Glutamatergic neuron (in vitro differentiated cells): ENCODE measurements around the gene PRAMEF9. TPM values are rescaled to one million over a fixed set of nuclear protein-coding genes. Genes with fewer than 3 reads are reported as not detected.
"Not testable (repeated sequence)": the region's sequence is repeated elsewhere in the genome, so short reads cannot be mapped to it uniquely, and the experiment has no call there.

Experiments used
- DNase-seq: peaks from one replicate; pipeline ENCODE4 v3.0.0; 2022
- H3K27ac Mint-ChIP-seq: one replicate; pipeline ENCODE4 v1.8.0; 2020; ENCODE audit warnings: mild to moderate bottlenecking, mixed read lengths, inconsistent platforms; ENCODE audit not compliant: unreplicated experiment
- H3K27me3 Mint-ChIP-seq: one replicate; pipeline ENCODE4 v1.8.0; 2020; ENCODE audit warnings: mild to moderate bottlenecking, moderate library complexity, mixed read lengths, inconsistent platforms; ENCODE audit not compliant: unreplicated experiment
- H3K36me3 Mint-ChIP-seq: one replicate; pipeline ENCODE4 v1.8.0; 2020; ENCODE audit warnings: mild to moderate bottlenecking, mixed read lengths, inconsistent platforms; ENCODE audit not compliant: unreplicated experiment
- H3K4me1 Mint-ChIP-seq: one replicate; pipeline ENCODE4 v1.8.0; 2020; ENCODE audit warnings: mild to moderate bottlenecking, low read depth, mixed read lengths, inconsistent platforms; ENCODE audit not compliant: unreplicated experiment
- H3K4me3 Mint-ChIP-seq: one replicate; pipeline ENCODE4 v1.8.0; 2020; ENCODE audit warnings: mild to moderate bottlenecking, mixed read lengths, inconsistent platforms; ENCODE audit not compliant: unreplicated experiment
- H3K9me3 Mint-ChIP-seq: one replicate; pipeline ENCODE4 v1.8.0; 2020; ENCODE audit warnings: mild to moderate bottlenecking, moderate library complexity, mixed read lengths, inconsistent platforms; ENCODE audit not compliant: unreplicated experiment
- long read RNA-seq: library from polyadenylated mRNA; unstranded; transcript quantifications from one replicate; pipeline ENCODE4 v2.0.0, GENCODE V29; 2020; ENCODE audit not compliant: unreplicated experiment
- total RNA-seq: library from RNA; stranded (reverse); fragmentation: NEBNext Ultra II Directional; extraction: Animal tissue kit (Norgen Biotek cat#: 25700); gene quantifications from one replicate; pipeline ENCODE4 v1.2.1, GENCODE V29; 2021; ENCODE audit not compliant: unreplicated experiment
- TF ChIP-seq, protein P1 (sequence below): fragments of 200-600 bp; sonication (generic); IDR thresholded peaks from one replicate; pipeline ENCODE4 v1.5.0; 2021; ENCODE audit not compliant: partially characterized antibody, unreplicated experiment

The PRAMEF9 gene
- total RNA-seq = not detected
- long read RNA-seq = 0 reads

DNA sequence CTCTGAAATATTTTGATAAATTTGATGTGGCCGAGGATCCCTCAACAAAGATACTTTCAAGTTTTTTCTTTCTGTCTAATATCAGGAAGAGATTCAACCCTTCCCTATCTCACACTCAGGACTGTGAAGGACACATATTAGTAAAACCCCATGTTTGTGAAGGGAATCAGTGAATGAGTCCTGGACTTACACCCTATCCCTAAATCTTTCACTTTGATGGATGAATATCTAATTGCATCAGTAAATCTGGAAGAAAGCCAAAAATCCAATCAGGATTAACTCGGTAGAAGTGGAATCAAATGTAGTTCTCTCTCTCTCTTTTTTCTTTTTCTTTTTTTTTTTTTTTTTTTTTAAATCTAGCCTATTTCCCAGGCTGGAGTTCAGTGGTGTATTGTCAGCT lies at the start of gene PRAMEF9:
PRAMEF9 (plus strand) TSS at position 301 of the 400 bp plus-strand sequence. CDS start 3,433 bp downstream, outside the sequence.
- H3K4me3 Mint-ChIP-seq, H3K27ac Mint-ChIP-seq: not testable (repeated sequence)

DNA sequence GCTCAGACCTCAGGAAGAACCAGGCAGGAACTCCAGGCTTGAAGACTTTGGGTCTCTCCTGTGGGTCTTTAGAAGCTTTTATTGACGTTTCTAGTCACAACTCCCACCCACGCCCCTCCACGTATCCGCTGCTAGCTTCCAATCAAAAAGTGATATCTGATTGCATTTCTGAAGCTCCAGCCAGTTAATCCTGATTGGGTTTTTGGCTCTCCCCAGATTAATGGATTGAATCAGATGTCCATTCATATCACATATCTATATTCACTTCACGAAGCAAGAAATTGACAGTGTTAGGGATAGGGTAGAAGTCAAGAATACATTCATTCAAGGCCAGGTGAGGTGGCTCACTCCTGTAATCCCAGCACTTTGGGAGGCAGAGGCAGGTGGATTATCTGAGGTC lies 15.7 kb upstream of the PRAMEF9 start, which contains the start of gene PRAMEF26:
PRAMEF26 (minus strand) TSS at position 101 of the 400 bp plus-strand sequence. CDS start 2,914 bp downstream, outside the sequence.
- DNase-seq, H3K4me1 Mint-ChIP-seq, H3K36me3 Mint-ChIP-seq, H3K27ac Mint-ChIP-seq, H3K27me3 Mint-ChIP-seq, H3K4me3 Mint-ChIP-seq, H3K9me3 Mint-ChIP-seq: not testable (repeated sequence)

More for the DNA sequence above, at the start of gene PRAMEF9:
- not testable (repeated sequence) for H3K36me3 Mint-ChIP-seq, DNase-seq, H3K9me3 Mint-ChIP-seq, H3K4me1 Mint-ChIP-seq, H3K27me3 Mint-ChIP-seq

DNA sequence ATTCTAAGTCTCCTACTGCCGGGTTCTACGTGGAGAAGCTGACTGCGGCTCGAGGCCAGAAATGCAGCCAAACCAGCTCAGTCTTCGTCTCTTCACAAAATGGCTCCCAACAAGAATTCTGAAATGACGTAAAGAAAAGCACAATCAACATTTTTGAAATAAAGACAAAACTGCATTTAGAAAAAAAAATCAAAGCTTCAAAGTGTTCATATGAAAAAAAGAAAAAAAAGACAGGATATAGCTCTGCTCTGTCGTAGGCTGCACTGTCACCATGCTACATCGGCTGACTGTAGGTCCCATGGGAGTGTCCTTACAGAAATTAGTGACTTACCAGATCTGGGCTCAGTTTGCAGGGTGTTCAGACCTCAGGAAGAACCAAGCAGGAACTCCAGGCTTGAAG lies 6.1 kb upstream of the PRAMEF9 start, which contains the start of gene HNRNPCL4:
HNRNPCL4 (minus strand) TSS at position 101 of the 400 bp plus-strand sequence. CDS start 164 bp downstream, outside the sequence.
- H3K9me3 Mint-ChIP-seq, H3K4me3 Mint-ChIP-seq, H3K36me3 Mint-ChIP-seq, H3K27ac Mint-ChIP-seq, DNase-seq, H3K4me1 Mint-ChIP-seq, H3K27me3 Mint-ChIP-seq: not testable (repeated sequence)

DNA sequence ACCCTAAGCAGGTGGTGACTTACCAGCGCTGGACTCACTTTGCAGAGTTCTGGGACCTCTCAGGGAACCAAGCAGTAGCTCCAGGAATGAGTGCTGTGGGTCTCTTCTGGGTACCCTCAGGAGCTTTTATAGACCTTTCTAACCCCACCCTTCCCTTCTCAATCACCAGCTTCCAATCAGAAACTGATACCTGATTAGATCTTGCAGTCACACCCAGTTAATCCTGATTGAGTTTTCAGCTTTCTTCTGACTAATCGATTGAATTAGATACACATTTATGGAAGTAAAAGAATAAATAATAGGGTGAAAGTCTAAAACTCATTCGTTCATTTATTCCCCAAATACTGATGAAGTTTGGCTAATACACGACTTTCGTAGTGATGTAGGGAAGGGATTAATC lies 29.7 kb downstream of the PRAMEF9 start, which contains the start of gene PRAMEF13:
PRAMEF13 (minus strand) TSS at position 101 of the 400 bp plus-strand sequence. CDS start 1,820 bp downstream, outside the sequence.
- H3K36me3 Mint-ChIP-seq, H3K4me1 Mint-ChIP-seq, DNase-seq, H3K27me3 Mint-ChIP-seq, H3K27ac Mint-ChIP-seq, H3K4me3 Mint-ChIP-seq, H3K9me3 Mint-ChIP-seq: not testable (repeated sequence)

DNA sequence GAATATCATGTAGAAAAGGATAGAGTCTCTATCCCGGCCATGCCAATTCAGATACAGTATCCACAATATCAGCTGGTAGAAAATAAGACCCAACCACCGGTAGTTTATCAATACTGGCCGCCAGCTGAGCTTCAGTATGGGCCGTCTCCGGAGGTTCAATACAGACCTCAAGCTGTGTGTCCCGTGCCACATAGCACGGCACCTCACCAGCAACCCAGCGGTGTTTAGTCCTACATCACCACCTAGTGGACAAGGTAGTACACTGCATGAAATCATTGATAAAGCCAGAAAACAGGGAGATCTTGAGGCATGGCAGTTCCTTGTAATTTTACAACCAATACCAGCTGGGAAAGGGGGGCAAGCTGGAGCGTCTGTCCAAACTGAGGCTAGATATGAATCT lies 37.1 kb downstream of the PRAMEF9 start:
- H3K4me1 Mint-ChIP-seq, H3K9me3 Mint-ChIP-seq, H3K4me3 Mint-ChIP-seq, H3K36me3 Mint-ChIP-seq, H3K27ac Mint-ChIP-seq, DNase-seq, H3K27me3 Mint-ChIP-seq: not testable (repeated sequence)

DNA sequence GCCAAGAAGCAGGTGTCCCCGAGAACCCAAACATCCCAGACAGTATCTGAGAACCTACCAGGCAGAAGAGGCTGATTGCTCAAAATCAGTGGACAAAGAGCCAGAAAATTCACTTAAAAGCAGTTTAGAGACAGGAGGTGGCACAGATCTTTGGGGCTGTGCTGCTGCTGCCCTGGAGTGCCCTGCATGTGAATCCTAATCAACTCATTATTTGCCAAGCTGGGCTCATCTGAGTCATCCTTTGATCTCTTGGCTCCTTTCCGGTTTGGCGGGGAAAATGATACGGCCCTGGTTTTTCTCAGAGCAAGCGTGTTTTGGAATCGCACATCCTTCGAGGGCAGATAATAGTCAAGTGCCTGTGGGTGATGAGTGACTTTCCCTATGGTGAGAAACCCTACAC lies 45.0 kb downstream of the PRAMEF9 start:
- not testable (repeated sequence) for H3K4me1 Mint-ChIP-seq, H3K27ac Mint-ChIP-seq, DNase-seq, H3K36me3 Mint-ChIP-seq, H3K4me3 Mint-ChIP-seq, H3K9me3 Mint-ChIP-seq, H3K27me3 Mint-ChIP-seq

DNA sequence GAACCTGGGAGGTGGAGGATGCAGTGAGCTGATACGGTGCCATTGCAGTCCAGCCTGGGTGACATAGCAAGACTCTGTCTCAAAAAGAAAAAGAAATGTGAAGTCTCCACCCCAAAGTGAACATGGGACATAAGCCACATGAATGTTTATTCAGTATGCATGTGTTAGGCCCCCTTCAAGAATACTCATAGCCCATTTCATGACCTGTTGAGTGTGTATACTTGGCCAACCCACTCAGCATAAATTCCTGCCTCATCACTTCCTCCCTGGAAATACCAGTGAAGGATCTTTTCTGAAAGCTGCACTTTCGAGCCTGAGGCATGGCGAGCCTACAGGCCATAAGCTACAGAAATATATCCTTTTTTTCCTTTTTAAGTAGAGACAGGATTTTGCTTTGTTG lies 47.6 kb downstream of the PRAMEF9 start:
- not testable (repeated sequence) for H3K4me1 Mint-ChIP-seq, H3K27me3 Mint-ChIP-seq, H3K36me3 Mint-ChIP-seq, DNase-seq, H3K27ac Mint-ChIP-seq, H3K9me3 Mint-ChIP-seq, H3K4me3 Mint-ChIP-seq

DNA sequence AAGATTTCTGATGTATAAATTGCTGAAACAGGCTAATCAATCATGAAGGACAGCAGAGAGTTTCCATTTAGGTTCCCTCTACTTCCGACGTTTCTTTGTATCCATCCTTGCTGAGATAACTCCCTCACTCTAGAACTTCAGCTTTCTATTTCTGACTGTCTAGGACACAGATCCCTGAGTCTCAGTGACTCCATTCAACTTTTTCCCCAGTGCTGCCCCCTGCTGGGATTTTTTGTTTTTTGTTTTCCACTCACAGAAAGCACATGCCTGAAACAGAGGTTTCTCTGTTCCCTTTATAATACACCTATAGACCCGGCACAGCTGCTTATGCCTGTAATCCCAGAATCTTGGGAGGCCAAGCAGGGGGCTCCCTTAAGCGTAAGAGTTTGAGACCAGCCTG lies 51.1 kb downstream of the PRAMEF9 start:
- H3K4me3 Mint-ChIP-seq, DNase-seq, H3K4me1 Mint-ChIP-seq, H3K27ac Mint-ChIP-seq, H3K27me3 Mint-ChIP-seq: not testable (repeated sequence)
- Mint-ChIP-seq H3K36me3 (peaks cover 14% of the 10 kb centered on the region), H3K9me3 (peaks cover 13% of the 10 kb centered on the region)

DNA sequence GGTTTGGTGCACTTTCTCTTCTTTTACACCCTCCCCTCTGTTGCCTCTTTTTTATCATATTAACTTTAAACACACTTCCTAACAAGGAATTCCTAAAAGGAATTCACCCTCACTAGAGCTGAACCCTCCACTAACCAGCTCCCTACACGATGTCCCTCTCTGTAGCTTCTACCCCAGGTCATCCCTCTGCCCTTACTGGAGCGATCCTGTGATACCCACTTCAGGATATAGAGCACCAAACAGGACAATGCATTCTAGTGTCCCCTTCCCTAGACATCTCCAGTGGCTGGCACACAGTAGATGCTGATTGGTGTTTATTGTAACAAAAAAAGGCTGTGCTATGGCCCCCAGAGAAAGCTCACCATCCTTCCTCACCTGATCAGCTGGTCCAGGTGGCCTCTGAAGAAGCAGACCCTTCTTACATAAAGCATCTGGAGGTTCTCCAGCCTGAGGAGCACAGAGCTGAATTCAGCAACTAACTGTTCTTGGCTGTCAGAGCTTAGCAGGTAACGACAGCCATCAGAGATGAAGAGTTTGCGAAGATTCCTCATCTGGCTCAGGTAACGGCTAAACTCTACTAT lies 52.9 kb downstream of the PRAMEF9 start:
- H3K9me3 Mint-ChIP-seq = peaks cover 17% of the 10 kb centered on the region
- H3K4me3 Mint-ChIP-seq = no peak overlapping the region
- H3K27me3 Mint-ChIP-seq = peaks cover 2% of the 10 kb centered on the region
- H3K36me3 Mint-ChIP-seq = peaks cover 14% of the 10 kb centered on the region
- TF ChIP-seq, protein P1, sequence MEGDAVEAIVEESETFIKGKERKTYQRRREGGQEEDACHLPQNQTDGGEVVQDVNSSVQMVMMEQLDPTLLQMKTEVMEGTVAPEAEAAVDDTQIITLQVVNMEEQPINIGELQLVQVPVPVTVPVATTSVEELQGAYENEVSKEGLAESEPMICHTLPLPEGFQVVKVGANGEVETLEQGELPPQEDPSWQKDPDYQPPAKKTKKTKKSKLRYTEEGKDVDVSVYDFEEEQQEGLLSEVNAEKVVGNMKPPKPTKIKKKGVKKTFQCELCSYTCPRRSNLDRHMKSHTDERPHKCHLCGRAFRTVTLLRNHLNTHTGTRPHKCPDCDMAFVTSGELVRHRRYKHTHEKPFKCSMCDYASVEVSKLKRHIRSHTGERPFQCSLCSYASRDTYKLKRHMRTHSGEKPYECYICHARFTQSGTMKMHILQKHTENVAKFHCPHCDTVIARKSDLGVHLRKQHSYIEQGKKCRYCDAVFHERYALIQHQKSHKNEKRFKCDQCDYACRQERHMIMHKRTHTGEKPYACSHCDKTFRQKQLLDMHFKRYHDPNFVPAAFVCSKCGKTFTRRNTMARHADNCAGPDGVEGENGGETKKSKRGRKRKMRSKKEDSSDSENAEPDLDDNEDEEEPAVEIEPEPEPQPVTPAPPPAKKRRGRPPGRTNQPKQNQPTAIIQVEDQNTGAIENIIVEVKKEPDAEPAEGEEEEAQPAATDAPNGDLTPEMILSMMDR = no peak
- no peak for DNase-seq
- H3K27ac Mint-ChIP-seq = no peak overlapping the region
- no peaks in the 10 kb centered on the region for H3K4me1 Mint-ChIP-seq

DNA sequence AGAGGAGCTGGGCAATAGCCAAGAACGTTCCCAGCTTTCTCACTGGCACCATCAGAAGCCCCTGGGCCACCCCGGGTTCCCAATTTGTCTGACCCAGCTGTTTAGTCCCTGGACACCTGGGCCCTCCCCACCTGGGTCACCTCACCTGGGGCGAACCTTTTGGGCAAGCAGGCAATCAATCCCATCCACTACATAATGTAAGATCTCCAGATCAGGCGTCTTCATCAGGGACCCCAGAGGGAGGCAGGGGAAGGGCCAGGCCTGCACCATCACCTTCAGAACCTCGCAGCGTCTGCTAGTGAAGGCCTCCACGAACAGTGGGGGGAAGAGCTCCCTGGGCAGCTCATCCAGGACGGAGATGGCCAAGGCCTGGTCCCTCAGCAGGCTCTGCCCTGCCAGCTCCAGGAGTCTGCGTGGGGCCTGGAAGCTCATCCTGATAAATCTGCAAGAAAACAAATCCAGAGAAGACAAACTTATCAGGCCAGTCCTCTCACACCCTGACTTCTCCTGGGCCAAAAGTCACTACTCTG lies 54.1 kb downstream of the PRAMEF9 start, which contains the start of gene PRAMEF18:
PRAMEF18 (minus strand) TSS at position 480 of the 530 bp plus-strand sequence; CDS start at position 432, 48 bp downstream.
- not testable (repeated sequence) for DNase-seq, H3K27me3 Mint-ChIP-seq
- H3K9me3 Mint-ChIP-seq = peaks cover 23% of the 10 kb centered on the region

DNA sequence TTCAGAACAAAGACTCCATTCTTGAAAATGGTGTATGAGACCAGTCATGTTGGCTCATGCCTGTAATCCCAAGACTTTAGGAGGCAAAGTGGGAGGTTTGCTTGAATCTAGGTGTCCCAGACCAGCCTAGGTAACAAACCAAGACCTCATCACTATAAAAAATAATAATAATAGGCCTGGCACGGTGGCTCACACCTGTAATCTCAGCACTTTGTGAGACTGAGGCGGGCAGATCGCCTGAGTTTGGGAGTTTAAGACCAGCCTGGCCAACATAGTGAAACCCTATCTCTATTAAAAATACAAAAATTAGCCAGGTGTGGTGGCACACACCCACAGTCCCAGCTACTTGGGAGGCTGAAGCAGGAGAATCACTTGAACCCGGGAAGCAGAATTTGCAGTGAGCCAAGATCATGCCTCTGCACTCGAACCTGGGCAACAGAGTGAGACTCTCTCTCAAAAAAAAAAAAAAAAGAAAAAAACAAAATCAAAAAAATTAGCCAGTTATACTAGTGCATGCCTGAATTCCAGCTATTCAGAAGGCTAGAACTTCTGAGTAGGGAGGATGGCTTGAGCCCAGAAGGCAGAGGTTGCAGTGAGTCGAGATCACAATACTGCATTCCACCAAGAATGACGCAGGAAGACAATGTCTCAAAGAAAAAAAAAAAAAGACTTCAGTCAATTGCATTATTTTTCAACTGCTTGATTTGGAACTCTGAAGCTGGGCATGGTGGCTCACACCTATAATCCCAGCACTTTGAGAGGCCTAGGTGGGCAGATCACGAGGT lies 55.8 kb downstream of the PRAMEF9 start:
- not testable (repeated sequence) for H3K27ac Mint-ChIP-seq, H3K4me1 Mint-ChIP-seq, H3K4me3 Mint-ChIP-seq, DNase-seq, H3K27me3 Mint-ChIP-seq
- H3K36me3 Mint-ChIP-seq = peaks cover 17% of the 10 kb centered on the region
- peaks cover 27% of the 10 kb centered on the region for H3K9me3 Mint-ChIP-seq

More for the DNA sequence above, 54.1 kb downstream of the PRAMEF9 start, which contains the start of gene PRAMEF18:
- not testable (repeated sequence) for H3K4me3 Mint-ChIP-seq, H3K4me1 Mint-ChIP-seq, H3K27ac Mint-ChIP-seq
- H3K36me3 Mint-ChIP-seq = peaks cover 14% of the 10 kb centered on the region
